Measurements from ENCODE around the gene KCNH6. TPM values are rescaled to one million over a fixed set of nuclear protein-coding genes. Genes with fewer than 3 reads are reported as not detected.

Gene KCNH6
- total RNA-seq, 3 donors from 2014 or later (not counting 1 experiment from before 2014, with no cell fraction given) = not detected

DNA sequence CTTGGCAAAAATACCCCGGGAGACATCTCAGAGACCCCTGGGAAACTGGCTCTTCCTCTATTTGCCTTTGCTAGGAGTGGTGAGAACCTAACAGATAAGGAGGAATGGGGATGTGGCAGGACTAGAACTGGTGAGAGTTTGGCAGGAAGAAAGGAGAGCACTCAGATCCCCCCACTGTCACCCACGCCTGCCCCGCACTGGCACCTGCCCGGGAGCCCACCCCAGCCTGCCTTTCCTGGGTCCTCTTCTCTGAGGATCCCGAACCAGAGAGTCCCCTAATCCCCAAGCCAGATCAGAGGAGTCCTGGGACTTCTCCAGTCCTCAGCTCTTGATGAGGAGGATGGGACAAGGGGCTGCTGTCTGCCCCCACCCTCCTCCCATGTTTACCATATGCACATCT, 3.7 kb downstream of the KCNH6 start:
- Mint-ChIP-seq H3K9me3 (no peaks in the 10 kb centered on the region), H3K27me3 (ENCODE audit: low read depth in 2 of 2) (peaks cover 17 to 30% of the 10 kb centered on the region in 2 donors), H3K36me3 (no peaks in the 10 kb centered on the region), H3K27ac (no peak overlapping the region), H3K4me3 (no peak overlapping the region), H3K4me1 (peaks cover 0 to 11% of the 10 kb centered on the region in 2 donors)
- TF ChIP-seq, protein P1, sequence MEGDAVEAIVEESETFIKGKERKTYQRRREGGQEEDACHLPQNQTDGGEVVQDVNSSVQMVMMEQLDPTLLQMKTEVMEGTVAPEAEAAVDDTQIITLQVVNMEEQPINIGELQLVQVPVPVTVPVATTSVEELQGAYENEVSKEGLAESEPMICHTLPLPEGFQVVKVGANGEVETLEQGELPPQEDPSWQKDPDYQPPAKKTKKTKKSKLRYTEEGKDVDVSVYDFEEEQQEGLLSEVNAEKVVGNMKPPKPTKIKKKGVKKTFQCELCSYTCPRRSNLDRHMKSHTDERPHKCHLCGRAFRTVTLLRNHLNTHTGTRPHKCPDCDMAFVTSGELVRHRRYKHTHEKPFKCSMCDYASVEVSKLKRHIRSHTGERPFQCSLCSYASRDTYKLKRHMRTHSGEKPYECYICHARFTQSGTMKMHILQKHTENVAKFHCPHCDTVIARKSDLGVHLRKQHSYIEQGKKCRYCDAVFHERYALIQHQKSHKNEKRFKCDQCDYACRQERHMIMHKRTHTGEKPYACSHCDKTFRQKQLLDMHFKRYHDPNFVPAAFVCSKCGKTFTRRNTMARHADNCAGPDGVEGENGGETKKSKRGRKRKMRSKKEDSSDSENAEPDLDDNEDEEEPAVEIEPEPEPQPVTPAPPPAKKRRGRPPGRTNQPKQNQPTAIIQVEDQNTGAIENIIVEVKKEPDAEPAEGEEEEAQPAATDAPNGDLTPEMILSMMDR (IDR thresholded peaks at IDR 0.05) = no peak
- Histone ChIP-seq H3K27ac (ENCODE audit: low read length) (no peak overlapping the region), H3K36me3 (ENCODE audit: control insufficient read depth, insufficient read depth, low read length) (no peaks in the 10 kb centered on the region), H3K27me3 (ENCODE audit: control insufficient read depth, insufficient read depth, low read length) (peaks cover 2% of the 10 kb centered on the region), H3K9me3 (ENCODE audit: control insufficient read depth, insufficient read depth, low read length) (no peaks in the 10 kb centered on the region), H3K4me3 (ENCODE audit: low read length) (no peak overlapping the region), H3K4me1 (ENCODE audit: control insufficient read depth, insufficient read depth, low read length) (peaks cover 7% of the 10 kb centered on the region)
- ATAC-seq = no peak
- WGBS (ENCODE audit: insufficient coverage) = 98% methylated on average over 4 of the region's 5 CpGs
- DNase-seq = no peak
- intact Hi-C loops (cut with micrococcal nuclease) = no loop called here

DNA sequence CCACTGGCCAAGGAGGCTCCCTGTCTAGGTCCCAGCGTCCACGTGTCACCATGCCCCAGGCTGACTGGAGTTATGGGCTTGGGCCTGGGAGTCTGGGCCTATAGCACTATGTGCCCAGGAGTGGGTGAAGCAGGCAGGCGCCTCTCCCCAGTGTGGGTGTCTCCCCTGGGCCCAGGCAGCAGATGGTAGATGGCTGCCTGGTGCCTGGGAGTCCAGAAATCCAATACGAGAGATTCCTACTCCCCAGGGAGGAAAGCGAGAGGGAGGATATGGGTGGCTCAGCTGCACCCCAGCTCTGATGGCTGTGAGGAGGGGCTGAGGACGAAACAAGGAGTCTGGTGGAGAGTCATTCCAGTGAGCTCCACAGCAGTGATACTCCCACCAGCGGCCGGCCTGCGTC, 5.0 kb downstream of the KCNH6 start:
- no peak for ATAC-seq
- no peaks in the 10 kb centered on the region for H3K36me3 ChIP-seq (ENCODE audit: control insufficient read depth, insufficient read depth, low read length)
- WGBS (ENCODE audit: insufficient coverage) = 92% methylated on average over 9 of the region's 9 CpGs
- Mint-ChIP-seq H3K9me3 (no peaks in the 10 kb centered on the region), H3K4me1 (peaks cover 0 to 11% of the 10 kb centered on the region in 2 donors), H3K27me3 (ENCODE audit: low read depth in 2 of 2) (peaks cover 17 to 30% of the 10 kb centered on the region in 2 donors), H3K27ac (no peak overlapping the region), H3K36me3 (no peaks in the 10 kb centered on the region), H3K4me3 (no peak overlapping the region)
- no peaks in the 10 kb centered on the region for H3K9me3 ChIP-seq (ENCODE audit: control insufficient read depth, insufficient read depth, low read length)
- intact Hi-C loops (cut with micrococcal nuclease) = no loop called here
- H3K27ac ChIP-seq (ENCODE audit: low read length) = no peak overlapping the region
- peaks cover 7% of the 10 kb centered on the region for H3K4me1 ChIP-seq (ENCODE audit: control insufficient read depth, insufficient read depth, low read length)
- peaks cover 2% of the 10 kb centered on the region for H3K27me3 ChIP-seq (ENCODE audit: control insufficient read depth, insufficient read depth, low read length)
- TF ChIP-seq, protein P1 (IDR thresholded peaks at IDR 0.05) = no peak
- H3K4me3 ChIP-seq (ENCODE audit: low read length) = no peak overlapping the region
- DNase-seq = no peak

DNA sequence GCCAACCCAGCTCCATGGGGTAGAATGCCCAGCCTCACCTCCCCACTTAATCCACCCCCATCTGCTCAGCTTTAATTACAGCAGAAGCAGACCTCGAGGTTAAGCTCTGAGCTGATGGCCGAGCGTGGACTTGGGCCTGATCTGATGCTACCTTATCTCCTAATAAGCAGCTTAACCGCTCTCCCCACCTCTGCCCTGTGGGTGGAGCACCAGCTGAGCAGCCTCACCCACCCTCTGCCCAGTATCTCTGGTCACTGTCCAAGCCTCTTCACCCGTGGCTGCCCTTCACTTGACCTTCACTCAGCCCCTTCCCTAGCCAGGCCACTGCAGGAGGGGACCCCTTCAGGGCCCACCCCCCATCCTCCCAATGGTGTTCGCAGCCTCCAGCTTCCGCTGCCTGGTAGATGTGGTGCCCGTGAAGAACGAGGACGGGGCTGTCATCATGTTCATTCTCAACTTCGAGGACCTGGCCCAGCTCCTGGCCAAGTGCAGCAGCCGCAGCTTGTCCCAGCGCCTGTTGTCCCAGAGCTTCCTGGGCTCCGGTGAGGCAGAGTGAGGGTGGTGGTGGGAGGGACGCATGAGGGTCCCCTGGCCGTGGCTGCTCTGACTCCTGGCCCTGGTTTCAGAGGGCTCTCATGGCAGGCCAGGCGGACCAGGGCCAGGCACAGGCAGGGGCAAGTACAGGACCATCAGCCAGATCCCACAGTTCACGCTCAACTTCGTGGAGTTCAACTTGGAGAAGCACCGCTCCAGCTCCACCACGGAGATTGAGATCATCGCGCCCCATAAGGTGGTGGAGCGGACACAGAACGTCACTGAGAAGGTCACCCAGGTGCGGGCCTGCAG, 6.8 kb downstream of the KCNH6 start:
- H3K4me1 Mint-ChIP-seq = no peaks in the 10 kb centered on the region
- Histone ChIP-seq H3K27me3 (ENCODE audit: control insufficient read depth, insufficient read depth, low read length) (no peaks in the 10 kb centered on the region), H3K4me3 (ENCODE audit: low read length) (no peak overlapping the region), H3K4me1 (ENCODE audit: control insufficient read depth, insufficient read depth, low read length) (no peaks in the 10 kb centered on the region), H3K9me3 (ENCODE audit: control insufficient read depth, insufficient read depth, low read length) (no peaks in the 10 kb centered on the region), H3K36me3 (ENCODE audit: control insufficient read depth, insufficient read depth, low read length) (no peaks in the 10 kb centered on the region), H3K27ac (ENCODE audit: low read length) (no peak overlapping the region)
- peaks cover 8 to 17% of the 10 kb centered on the region in 2 donors for H3K27me3 Mint-ChIP-seq (ENCODE audit: low read depth in 2 of 2)
- DNase-seq (no peak), ATAC-seq (no peak)
- H3K4me3 Mint-ChIP-seq = no peak overlapping the region
- WGBS (ENCODE audit: insufficient coverage) = 89% methylated on average over 26 of the region's 26 CpGs
- TF ChIP-seq, protein P1 (IDR thresholded peaks at IDR 0.05) = no peak
- H3K27ac Mint-ChIP-seq = no peak overlapping the region
- H3K9me3 Mint-ChIP-seq = no peaks in the 10 kb centered on the region
- H3K36me3 Mint-ChIP-seq = no peaks in the 10 kb centered on the region
- intact Hi-C loops (cut with micrococcal nuclease) = no loop called here
